HEK293 (cell line): ENCODE data around the gene TMEM79.

Source experiments
- HOXC10 ChIP-seq: sonication (generic); formaldehyde crosslinking; IDR thresholded peaks from 2 replicates; pipeline ENCODE4 v1.8.1; 2023; ENCODE audit warnings: mild to moderate bottlenecking, missing genetic modification reagents
- KLF7 ChIP-seq: fragments of 450-650 bp; formaldehyde crosslinking; IDR thresholded peaks from 2 replicates; pipeline ENCODE4 v1.5.1; 2016; ENCODE audit warnings: missing biosample characterization, missing genetic modification characterization, borderline replicate concordance
- TCF7L2 ChIP-seq: IDR thresholded peaks from 2 replicates; pipeline ENCODE4 v1.6.1; 2011; ENCODE audit warnings: low read depth, mild to moderate bottlenecking, inconsistent platforms, low read length, moderate library complexity, borderline replicate concordance
- YY1 ChIP-seq: fragments of 450-650 bp; formaldehyde crosslinking; IDR thresholded peaks from 2 replicates; pipeline ENCODE4 v1.5.1; 2018; ENCODE audit warnings: missing biosample characterization, missing genetic modification characterization
- ZFP3 ChIP-seq: fragments of 450-650 bp; formaldehyde crosslinking; IDR thresholded peaks from 2 replicates; pipeline ENCODE4 v1.5.1; 2016; ENCODE audit warnings: low read depth, missing biosample characterization, missing genetic modification characterization
- ZNF354C ChIP-seq: fragments of 450-650 bp; formaldehyde crosslinking; IDR thresholded peaks from 2 replicates; pipeline ENCODE4 v1.5.1; 2016; ENCODE audit warnings: missing biosample characterization, missing genetic modification characterization, low read depth, borderline replicate concordance
- ZNF670 ChIP-seq: fragments of 450-650 bp; formaldehyde crosslinking; IDR thresholded peaks from 2 replicates; pipeline ENCODE4 v1.5.1; 2016; ENCODE audit warnings: missing biosample characterization, missing genetic modification characterization, low read depth
- ZNF677 ChIP-seq: fragments of 450-650 bp; IDR thresholded peaks from 2 replicates; pipeline ENCODE4 v1.5.0; 2018; ENCODE audit warnings: missing biosample characterization, mild to moderate bottlenecking, missing genetic modification characterization, moderate library complexity
- ZNF792 ChIP-seq: fragments of 450-650 bp; formaldehyde crosslinking; IDR thresholded peaks from 2 replicates; pipeline ENCODE4 v1.5.1; 2016; ENCODE audit warnings: missing biosample characterization, missing genetic modification characterization
- TF ChIP-seq, protein P1 (sequence below): fragments of 450-650 bp; formaldehyde crosslinking; IDR thresholded peaks from 2 replicates; pipeline ENCODE4 v1.5.1; 2016; ENCODE audit warnings: missing biosample characterization, missing genetic modification characterization, borderline replicate concordance
- TF ChIP-seq, protein P2 (sequence below): fragments of 450-650 bp; formaldehyde crosslinking; IDR thresholded peaks from 2 replicates; pipeline ENCODE4 v1.5.1; 2016; ENCODE audit warnings: missing biosample characterization, missing genetic modification characterization
- TF ChIP-seq, protein P3 (sequence below): fragments of 450-650 bp; formaldehyde crosslinking; IDR thresholded peaks from 2 replicates; pipeline ENCODE4 v1.5.1; 2017; ENCODE audit warnings: missing biosample characterization, missing genetic modification characterization

DNA sequence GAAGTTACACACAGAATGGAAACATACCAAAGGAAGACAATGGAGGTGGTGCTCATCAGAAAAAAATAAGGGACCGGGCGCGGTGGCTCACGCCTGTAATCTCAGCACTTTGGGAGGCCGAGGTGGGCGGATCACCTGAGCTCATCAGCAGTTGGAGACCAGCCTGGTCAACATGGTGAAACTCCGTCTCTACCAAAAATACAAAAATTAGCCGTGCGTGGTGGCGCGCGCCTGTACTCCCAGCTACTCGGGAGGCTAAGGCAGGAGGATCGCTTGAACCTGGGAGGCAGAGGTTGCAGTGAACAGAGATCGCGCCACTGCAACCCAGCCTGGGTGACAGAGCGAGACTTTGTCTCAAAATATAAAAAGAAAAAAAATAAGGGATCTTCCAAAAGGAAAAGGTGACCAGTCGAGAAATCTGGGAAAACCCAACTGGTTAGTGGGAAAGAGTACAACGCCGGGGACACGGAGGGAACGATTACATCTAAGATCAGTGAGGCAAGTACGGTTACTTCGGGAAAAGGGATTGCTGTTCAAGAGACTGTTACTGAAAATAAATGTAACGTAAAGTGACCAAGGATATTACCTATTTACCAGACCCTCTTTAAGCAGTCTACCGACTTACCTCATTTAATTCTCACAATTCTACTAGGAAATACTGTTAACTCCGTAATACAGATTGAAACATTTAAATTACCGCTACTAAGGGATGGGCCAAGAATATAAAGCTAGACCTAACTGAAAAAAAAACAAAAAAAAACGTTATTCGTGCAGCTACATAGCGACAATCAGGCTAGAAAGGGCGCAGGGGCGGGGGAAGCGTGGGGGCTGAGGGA is 53.1 kb downstream of the TMEM79 start:
- TF ChIP-seq ZNF354C (tag by site-specific recombination): no peak
- TF ChIP-seq TCF7L2: no peak
- TF ChIP-seq, protein P1, sequence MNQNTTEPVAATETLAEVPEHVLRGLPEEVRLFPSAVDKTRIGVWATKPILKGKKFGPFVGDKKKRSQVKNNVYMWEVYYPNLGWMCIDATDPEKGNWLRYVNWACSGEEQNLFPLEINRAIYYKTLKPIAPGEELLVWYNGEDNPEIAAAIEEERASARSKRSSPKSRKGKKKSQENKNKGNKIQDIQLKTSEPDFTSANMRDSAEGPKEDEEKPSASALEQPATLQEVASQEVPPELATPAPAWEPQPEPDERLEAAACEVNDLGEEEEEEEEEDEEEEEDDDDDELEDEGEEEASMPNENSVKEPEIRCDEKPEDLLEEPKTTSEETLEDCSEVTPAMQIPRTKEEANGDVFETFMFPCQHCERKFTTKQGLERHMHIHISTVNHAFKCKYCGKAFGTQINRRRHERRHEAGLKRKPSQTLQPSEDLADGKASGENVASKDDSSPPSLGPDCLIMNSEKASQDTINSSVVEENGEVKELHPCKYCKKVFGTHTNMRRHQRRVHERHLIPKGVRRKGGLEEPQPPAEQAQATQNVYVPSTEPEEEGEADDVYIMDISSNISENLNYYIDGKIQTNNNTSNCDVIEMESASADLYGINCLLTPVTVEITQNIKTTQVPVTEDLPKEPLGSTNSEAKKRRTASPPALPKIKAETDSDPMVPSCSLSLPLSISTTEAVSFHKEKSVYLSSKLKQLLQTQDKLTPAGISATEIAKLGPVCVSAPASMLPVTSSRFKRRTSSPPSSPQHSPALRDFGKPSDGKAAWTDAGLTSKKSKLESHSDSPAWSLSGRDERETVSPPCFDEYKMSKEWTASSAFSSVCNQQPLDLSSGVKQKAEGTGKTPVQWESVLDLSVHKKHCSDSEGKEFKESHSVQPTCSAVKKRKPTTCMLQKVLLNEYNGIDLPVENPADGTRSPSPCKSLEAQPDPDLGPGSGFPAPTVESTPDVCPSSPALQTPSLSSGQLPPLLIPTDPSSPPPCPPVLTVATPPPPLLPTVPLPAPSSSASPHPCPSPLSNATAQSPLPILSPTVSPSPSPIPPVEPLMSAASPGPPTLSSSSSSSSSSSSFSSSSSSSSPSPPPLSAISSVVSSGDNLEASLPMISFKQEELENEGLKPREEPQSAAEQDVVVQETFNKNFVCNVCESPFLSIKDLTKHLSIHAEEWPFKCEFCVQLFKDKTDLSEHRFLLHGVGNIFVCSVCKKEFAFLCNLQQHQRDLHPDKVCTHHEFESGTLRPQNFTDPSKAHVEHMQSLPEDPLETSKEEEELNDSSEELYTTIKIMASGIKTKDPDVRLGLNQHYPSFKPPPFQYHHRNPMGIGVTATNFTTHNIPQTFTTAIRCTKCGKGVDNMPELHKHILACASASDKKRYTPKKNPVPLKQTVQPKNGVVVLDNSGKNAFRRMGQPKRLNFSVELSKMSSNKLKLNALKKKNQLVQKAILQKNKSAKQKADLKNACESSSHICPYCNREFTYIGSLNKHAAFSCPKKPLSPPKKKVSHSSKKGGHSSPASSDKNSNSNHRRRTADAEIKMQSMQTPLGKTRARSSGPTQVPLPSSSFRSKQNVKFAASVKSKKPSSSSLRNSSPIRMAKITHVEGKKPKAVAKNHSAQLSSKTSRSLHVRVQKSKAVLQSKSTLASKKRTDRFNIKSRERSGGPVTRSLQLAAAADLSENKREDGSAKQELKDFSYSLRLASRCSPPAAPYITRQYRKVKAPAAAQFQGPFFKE (tag by site-specific recombination): no peak
- TF ChIP-seq ZNF670: no peak
- no peak for TF ChIP-seq HOXC10 (CRISPR knock-in tag)
- TF ChIP-seq YY1 (tag by site-specific recombination): no peak
- TF ChIP-seq, protein P2, sequence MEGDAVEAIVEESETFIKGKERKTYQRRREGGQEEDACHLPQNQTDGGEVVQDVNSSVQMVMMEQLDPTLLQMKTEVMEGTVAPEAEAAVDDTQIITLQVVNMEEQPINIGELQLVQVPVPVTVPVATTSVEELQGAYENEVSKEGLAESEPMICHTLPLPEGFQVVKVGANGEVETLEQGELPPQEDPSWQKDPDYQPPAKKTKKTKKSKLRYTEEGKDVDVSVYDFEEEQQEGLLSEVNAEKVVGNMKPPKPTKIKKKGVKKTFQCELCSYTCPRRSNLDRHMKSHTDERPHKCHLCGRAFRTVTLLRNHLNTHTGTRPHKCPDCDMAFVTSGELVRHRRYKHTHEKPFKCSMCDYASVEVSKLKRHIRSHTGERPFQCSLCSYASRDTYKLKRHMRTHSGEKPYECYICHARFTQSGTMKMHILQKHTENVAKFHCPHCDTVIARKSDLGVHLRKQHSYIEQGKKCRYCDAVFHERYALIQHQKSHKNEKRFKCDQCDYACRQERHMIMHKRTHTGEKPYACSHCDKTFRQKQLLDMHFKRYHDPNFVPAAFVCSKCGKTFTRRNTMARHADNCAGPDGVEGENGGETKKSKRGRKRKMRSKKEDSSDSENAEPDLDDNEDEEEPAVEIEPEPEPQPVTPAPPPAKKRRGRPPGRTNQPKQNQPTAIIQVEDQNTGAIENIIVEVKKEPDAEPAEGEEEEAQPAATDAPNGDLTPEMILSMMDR (tag by site-specific recombination): no peak
- TF ChIP-seq, protein P3, sequence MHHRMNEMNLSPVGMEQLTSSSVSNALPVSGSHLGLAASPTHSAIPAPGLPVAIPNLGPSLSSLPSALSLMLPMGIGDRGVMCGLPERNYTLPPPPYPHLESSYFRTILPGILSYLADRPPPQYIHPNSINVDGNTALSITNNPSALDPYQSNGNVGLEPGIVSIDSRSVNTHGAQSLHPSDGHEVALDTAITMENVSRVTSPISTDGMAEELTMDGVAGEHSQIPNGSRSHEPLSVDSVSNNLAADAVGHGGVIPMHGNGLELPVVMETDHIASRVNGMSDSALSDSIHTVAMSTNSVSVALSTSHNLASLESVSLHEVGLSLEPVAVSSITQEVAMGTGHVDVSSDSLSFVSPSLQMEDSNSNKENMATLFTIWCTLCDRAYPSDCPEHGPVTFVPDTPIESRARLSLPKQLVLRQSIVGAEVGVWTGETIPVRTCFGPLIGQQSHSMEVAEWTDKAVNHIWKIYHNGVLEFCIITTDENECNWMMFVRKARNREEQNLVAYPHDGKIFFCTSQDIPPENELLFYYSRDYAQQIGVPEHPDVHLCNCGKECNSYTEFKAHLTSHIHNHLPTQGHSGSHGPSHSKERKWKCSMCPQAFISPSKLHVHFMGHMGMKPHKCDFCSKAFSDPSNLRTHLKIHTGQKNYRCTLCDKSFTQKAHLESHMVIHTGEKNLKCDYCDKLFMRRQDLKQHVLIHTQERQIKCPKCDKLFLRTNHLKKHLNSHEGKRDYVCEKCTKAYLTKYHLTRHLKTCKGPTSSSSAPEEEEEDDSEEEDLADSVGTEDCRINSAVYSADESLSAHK (tag by site-specific recombination): no peak
- no peak for TF ChIP-seq ZFP3 (tag by site-specific recombination)
- TF ChIP-seq ZNF792 (tag by site-specific recombination): no peak
- no peak for TF ChIP-seq ZNF677 (tag by site-specific recombination)
- no peak for TF ChIP-seq KLF7 (tag by site-specific recombination)
